HepG2 (cell line): ENCODE results near the gene ACAA2. TPM values are rescaled to one million over a fixed set of nuclear protein-coding genes. Genes with fewer than 3 reads are reported as not detected.

Source experiments
- BCL3 ChIP-seq: sonication (generic); formaldehyde crosslinking; IDR thresholded peaks from 2 replicates; pipeline ENCODE4 v1.5.1; 2020; ENCODE audit warnings: mild to moderate bottlenecking, missing genetic modification reagents, moderate library complexity
- GPN1 ChIP-seq: sonication (generic); formaldehyde crosslinking; IDR thresholded peaks from 2 replicates; pipeline ENCODE4 v1.5.1; 2020; ENCODE audit warnings: missing genetic modification reagents, borderline replicate concordance
- HOXA7 ChIP-seq: sonication (generic); formaldehyde crosslinking; IDR thresholded peaks from 2 replicates; pipeline ENCODE4 v1.8.1; 2022; ENCODE audit warnings: mild to moderate bottlenecking, missing genetic modification reagents, moderate library complexity
- IRF2 ChIP-seq: IDR thresholded peaks from 2 replicates; pipeline ENCODE4 v1.6.1; 2018; ENCODE audit warnings: missing genetic modification reagents, missing compliant biosample characterization
- LCORL ChIP-seq, 2 experiments: fragments of 450-650 bp in 1 of 2; sonication (generic) in 1 of 2; formaldehyde crosslinking in 1 of 2; IDR thresholded peaks; 2 replicates each; pipeline versions ENCODE4 v1.5.0 to v1.6.1; 2017 to 2020; ENCODE audit warnings: antibody characterized with exemption in 1 of 2, missing genetic modification reagents in 1 of 2
- PBX2 ChIP-seq: IDR thresholded peaks from 2 replicates; pipeline ENCODE4 v1.6.1; 2016; ENCODE audit warnings: control low read depth
- SRF ChIP-seq: IDR thresholded peaks from 2 replicates; pipeline ENCODE4 v1.6.1; 2011; ENCODE audit warnings: mild to moderate bottlenecking, low read depth, low read length, moderate library complexity
- TOE1 ChIP-seq: sonication (generic); formaldehyde crosslinking; IDR thresholded peaks from 2 replicates; pipeline ENCODE4 v1.4.0; 2020; ENCODE audit warnings: mild to moderate bottlenecking, missing genetic modification reagents
- ZNF235 ChIP-seq: sonication (generic); formaldehyde crosslinking; IDR thresholded peaks from 2 replicates; pipeline ENCODE4 v1.8.1; 2023; ENCODE audit warnings: mild to moderate bottlenecking, missing genetic modification reagents, borderline replicate concordance
- ZNF274 ChIP-seq: sonication (generic); formaldehyde crosslinking; IDR thresholded peaks from 2 replicates; pipeline ENCODE4 v1.5.1; 2020; ENCODE audit warnings: mild to moderate bottlenecking, missing genetic modification reagents
- ZNF441 ChIP-seq: sonication (generic); formaldehyde crosslinking; IDR thresholded peaks from 2 replicates; pipeline ENCODE4 v1.7.0; 2021; ENCODE audit warnings: missing genetic modification reagents, borderline replicate concordance
- ZNF543 ChIP-seq: sonication (generic); formaldehyde crosslinking; IDR thresholded peaks from 2 replicates; pipeline ENCODE4 v1.4.0; 2020; ENCODE audit warnings: mild to moderate bottlenecking, missing genetic modification reagents
- ZNF549 ChIP-seq: sonication (generic); formaldehyde crosslinking; IDR thresholded peaks from 2 replicates; pipeline ENCODE4 v1.5.0; 2020; ENCODE audit warnings: missing genetic modification reagents
- ZNF670 ChIP-seq: sonication (generic); formaldehyde crosslinking; IDR thresholded peaks from 2 replicates; pipeline ENCODE4 v1.8.0; 2022; ENCODE audit warnings: mild to moderate bottlenecking, missing genetic modification reagents, borderline replicate concordance
- polyA plus RNA-seq, 8 experiments: library from polyadenylated mRNA; depleted of rRNA in 3 of 8; stranded (reverse) in 7 of 8; unstranded in 1 of 8; fragments of >200 nt; fragmentation: Illumina TruSeq in 4 of 8; extraction: Trizol in 4 of 8; gene quantifications; 2 replicates each; pipeline versions ENCODE4 v1.2.1 to v1.2.3, GENCODE V29; 2011 to 2016; ENCODE audit warnings: low read depth in 4 of 8, missing spikeins in 1 of 8, mixed read lengths in 1 of 8; ENCODE audit not compliant: insufficient read depth in 1 of 8
- total RNA-seq, 5 experiments: library from RNA; depleted of rRNA; stranded (reverse); fragments of >200 nt; fragmentation: Illumina TruSeq; extraction: Trizol; gene quantifications; 2 replicates each; pipeline ENCODE4 v1.2.3, GENCODE V29; 2016; ENCODE audit warnings: low read depth in 1 of 5
- TF ChIP-seq, protein P1 (sequence below): sonication (generic); formaldehyde crosslinking; IDR thresholded peaks from 2 replicates; pipeline ENCODE4 v1.4.0; 2020; ENCODE audit warnings: missing genetic modification reagents, mild to moderate bottlenecking, borderline replicate concordance
- TF ChIP-seq, protein P2 (sequence below): IDR thresholded peaks from 2 replicates; pipeline ENCODE4 v1.6.1; 2012; ENCODE audit warnings: inconsistent platforms
- TF ChIP-seq, protein P3 (sequence below): sonication (generic); IDR thresholded peaks from 2 replicates; pipeline ENCODE4 v1.6.1; 2016; ENCODE audit warnings: low read depth, borderline replicate concordance
- TF ChIP-seq, protein P4 (sequence below): sonication (generic); formaldehyde crosslinking; IDR thresholded peaks from 2 replicates; pipeline ENCODE4 v1.4.0; 2020; ENCODE audit warnings: missing genetic modification reagents

ACAA2 gene
- total and polyA plus RNA-seq, 2 of the 13 experiments (the other 11 are each of a cell fraction or from before 2014, with no cell fraction given) = 51.6 to 182 TPM

DNA sequence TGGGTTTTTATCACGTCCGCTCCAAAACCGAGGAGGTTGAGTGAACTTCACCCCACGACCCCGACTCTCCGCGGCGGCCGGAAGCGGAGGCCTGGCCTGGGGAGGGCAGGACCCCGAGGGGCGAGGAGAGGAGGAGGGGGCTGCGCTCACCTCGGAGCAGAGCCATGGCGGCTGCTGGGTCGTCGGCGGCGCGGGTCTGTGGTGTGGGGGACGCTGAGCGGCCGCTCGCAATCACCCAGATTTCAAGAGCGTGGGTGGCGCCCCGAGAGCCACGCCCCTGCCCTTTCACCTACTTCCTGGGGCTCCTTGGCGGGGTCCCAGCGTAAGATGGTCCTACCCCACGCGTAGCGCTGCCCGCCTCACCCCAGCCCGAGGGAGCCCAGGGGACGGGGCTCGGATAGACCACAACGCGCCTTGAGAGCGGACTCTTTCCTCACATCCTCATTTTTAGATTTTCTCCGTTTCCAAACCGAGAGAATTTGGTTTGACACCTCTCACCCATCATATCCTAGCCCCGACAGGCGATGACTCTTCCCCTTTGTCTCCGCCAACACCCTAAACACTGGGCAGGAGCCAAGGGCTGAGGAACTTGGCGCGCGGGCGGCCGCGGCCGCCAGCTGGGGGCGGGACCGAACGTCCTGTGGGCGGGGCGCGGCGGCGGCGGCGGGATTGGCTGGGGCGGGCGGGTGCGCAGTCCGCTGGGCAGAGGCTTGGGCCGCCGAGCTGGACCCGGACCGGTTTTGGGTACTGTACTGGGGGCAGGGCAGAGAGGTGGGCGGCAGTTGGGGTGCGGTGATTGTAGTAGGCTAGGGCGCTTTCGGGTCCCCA lies at the start of gene ACAA2 (continued):
- TF ChIP-seq ZNF549 (no peak), GPN1 (CRISPR knock-in tag) (no peak), IRF2 (CRISPR knock-in tag) (no peak; the same call in 1 of the 2 replicates), LCORL (IDR thresholded peaks at IDR 0.05) (no peak), LCORL (CRISPR knock-in tag; IDR thresholded peaks at IDR 0.05) (no peak; the same call in 1 of the 2 replicates), HOXA7 (CRISPR knock-in tag) (no peak), ZNF670 (CRISPR knock-in tag) (peak; percentile 86; the same call in 1 of the 2 replicates), ZNF441 (CRISPR knock-in tag) (no peak), PBX2 (CRISPR knock-in tag) (no peak), BCL3 (CRISPR knock-in tag) (0 out of 2 replicates have a peak, but pooled peaks have one; percentile 18), SRF (no peak), ZNF543 (CRISPR knock-in tag) (no peak), TOE1 (no peak), ZNF274 (CRISPR knock-in tag) (peak; percentile 64; the same call in 1 of the 2 replicates), ZNF235 (CRISPR knock-in tag) (peak; percentile 42; the same call in 1 of the 2 replicates)
- TF ChIP-seq, protein P1, sequence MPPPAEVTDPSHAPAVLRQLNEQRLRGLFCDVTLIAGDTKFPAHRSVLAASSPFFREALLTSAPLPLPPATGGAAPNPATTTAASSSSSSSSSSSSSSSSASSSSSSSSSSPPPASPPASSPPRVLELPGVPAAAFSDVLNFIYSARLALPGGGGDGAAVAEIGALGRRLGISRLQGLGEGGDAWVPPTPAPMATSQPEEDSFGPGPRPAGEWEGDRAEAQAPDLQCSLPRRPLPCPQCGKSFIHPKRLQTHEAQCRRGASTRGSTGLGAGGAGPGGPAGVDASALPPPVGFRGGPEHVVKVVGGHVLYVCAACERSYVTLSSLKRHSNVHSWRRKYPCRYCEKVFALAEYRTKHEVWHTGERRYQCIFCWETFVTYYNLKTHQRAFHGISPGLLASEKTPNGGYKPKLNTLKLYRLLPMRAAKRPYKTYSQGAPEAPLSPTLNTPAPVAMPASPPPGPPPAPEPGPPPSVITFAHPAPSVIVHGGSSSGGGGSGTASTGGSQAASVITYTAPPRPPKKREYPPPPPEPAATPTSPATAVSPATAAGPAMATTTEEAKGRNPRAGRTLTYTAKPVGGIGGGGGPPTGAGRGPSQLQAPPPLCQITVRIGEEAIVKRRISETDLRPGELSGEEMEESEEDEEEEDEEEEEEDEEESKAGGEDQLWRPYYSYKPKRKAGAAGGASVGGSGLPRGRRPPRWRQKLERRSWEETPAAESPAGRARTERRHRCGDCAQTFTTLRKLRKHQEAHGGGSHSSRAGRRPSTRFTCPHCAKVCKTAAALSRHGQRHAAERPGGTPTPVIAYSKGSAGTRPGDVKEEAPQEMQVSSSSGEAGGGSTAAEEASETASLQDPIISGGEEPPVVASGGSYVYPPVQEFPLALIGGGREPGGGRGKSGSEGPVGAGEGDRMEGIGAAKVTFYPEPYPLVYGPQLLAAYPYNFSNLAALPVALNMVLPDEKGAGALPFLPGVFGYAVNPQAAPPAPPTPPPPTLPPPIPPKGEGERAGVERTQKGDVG = no peak; the same call in 1 of the 2 replicates
- TF ChIP-seq, protein P2, sequence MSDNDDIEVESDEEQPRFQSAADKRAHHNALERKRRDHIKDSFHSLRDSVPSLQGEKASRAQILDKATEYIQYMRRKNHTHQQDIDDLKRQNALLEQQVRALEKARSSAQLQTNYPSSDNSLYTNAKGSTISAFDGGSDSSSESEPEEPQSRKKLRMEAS = 0 out of 2 replicates have a peak, but pooled peaks have one; percentile 18
- TF ChIP-seq, protein P3, sequence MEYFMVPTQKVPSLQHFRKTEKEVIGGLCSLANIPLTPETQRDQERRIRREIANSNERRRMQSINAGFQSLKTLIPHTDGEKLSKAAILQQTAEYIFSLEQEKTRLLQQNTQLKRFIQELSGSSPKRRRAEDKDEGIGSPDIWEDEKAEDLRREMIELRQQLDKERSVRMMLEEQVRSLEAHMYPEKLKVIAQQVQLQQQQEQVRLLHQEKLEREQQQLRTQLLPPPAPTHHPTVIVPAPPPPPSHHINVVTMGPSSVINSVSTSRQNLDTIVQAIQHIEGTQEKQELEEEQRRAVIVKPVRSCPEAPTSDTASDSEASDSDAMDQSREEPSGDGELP = no peak
- TF ChIP-seq, protein P4, sequence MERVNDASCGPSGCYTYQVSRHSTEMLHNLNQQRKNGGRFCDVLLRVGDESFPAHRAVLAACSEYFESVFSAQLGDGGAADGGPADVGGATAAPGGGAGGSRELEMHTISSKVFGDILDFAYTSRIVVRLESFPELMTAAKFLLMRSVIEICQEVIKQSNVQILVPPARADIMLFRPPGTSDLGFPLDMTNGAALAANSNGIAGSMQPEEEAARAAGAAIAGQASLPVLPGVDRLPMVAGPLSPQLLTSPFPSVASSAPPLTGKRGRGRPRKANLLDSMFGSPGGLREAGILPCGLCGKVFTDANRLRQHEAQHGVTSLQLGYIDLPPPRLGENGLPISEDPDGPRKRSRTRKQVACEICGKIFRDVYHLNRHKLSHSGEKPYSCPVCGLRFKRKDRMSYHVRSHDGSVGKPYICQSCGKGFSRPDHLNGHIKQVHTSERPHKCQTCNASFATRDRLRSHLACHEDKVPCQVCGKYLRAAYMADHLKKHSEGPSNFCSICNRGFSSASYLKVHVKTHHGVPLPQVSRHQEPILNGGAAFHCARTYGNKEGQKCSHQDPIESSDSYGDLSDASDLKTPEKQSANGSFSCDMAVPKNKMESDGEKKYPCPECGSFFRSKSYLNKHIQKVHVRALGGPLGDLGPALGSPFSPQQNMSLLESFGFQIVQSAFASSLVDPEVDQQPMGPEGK = peak; percentile 37; the same call in 1 of the 2 replicates
